Stomach (tissue), 19 donors: ENCODE data around the gene TMEM14B. TPM values are rescaled to one million over a fixed set of nuclear protein-coding genes. Genes with fewer than 3 reads are reported as not detected.

Source experiments
- DNase-seq, 2 donors: peaks; one replicate each; pipeline versions ENCODE4 v3.0.0 to v3.0.0-alpha.2; 2013 to 2019
- H3K27ac ChIP-seq, 5 donors: fragments of 200-600 bp in 4 of 5; sonication (generic) in 4 of 5; one replicate each; pipeline ENCODE4 v1.5.1; 2013 to 2019; ENCODE audit warnings: mild to moderate bottlenecking in 1 of 5, moderate library complexity in 1 of 5
- H3K27me3 ChIP-seq, 3 donors: fragments of 200-600 bp; sonication (generic); one replicate each; pipeline ENCODE4 v1.5.1; 2017 to 2019; ENCODE audit warnings: mixed run types in 1 of 3
- H3K36me3 ChIP-seq, 4 donors: fragments of 200-600 bp; sonication (generic); 1 replicate in 3 of 4; 2 replicates in 1 of 4; pipeline ENCODE4 v1.5.1; 2016 to 2019
- H3K4me1 ChIP-seq, 4 donors: fragments of 200-600 bp; sonication (generic); one replicate each; pipeline ENCODE4 v1.5.1; 2016 to 2019
- H3K4me3 ChIP-seq, 4 donors: fragments of 200-600 bp; sonication (generic) in 3 of 4; one replicate each; pipeline ENCODE4 v1.5.1; 2016 to 2019; ENCODE audit warnings: mild to moderate bottlenecking in 1 of 4
- H3K9me3 ChIP-seq, 4 donors: fragments of 200-600 bp; sonication (generic); one replicate each; pipeline ENCODE4 v1.5.1; 2016 to 2019
- EP300 ChIP-seq: sonication (generic); formaldehyde crosslinking; IDR thresholded peaks from one replicate; pipeline ENCODE4 v1.6.1; 2017; ENCODE audit warnings: antibody characterized with exemption
- POLR2A ChIP-seq, 4 donors: fragments of 450-650 bp; IDR thresholded peaks; one replicate each; pipeline ENCODE4 v1.6.1; 2016; ENCODE audit warnings: antibody characterized with exemption in 4 of 4, control low read depth in 2 of 4, mild to moderate bottlenecking in 1 of 4, moderate library complexity in 1 of 4
- POLR2AphosphoS5 ChIP-seq, 3 donors: sonication (generic); formaldehyde crosslinking; IDR thresholded peaks; one replicate each; pipeline ENCODE4 v1.6.1; 2016; ENCODE audit warnings: antibody characterized with exemption in 3 of 3
- WGBS, 5 donors: extraction: QIAGEN DNeasy Blood & Tissue Kit in 3 of 5; methylation state at CpG; one replicate each; pipeline versions ENCODE4 v1.1.5 to v1.1.7; 2013 to 2018; 5-methylcytosine and 5-hydroxymethylcytosine counted together
- intact Hi-C: fragments of 100-400 bp; cut with DNase I; formaldehyde crosslinking; loops from one replicate; pipeline ENCODE4 v1.15.1; 2023; ENCODE audit warnings: low total_unique reads
- long read RNA-seq, 10 donors: transcript quantifications; one replicate each; lab custom pipeline, GENCODE V29; 2026
- polyA plus RNA-seq, 3 donors: library from polyadenylated mRNA; stranded (reverse); fragments of 200-250 nt; gene quantifications; one replicate each; pipeline ENCODE4 v1.2.3, GENCODE V29; 2013
- total RNA-seq, 5 donors: library from RNA; depleted of rRNA; stranded (reverse); fragments of >200 nt; gene quantifications; one replicate each; pipeline versions ENCODE4 v1.1.0 to v1.2.3, GENCODE V29; 2014 to 2016
- TF ChIP-seq, protein P1 (sequence below), 7 experiments: fragments of 450-650 bp in 4 of 7; fragments of 200-600 bp in 3 of 7; sonication (generic) in 3 of 7; IDR thresholded peaks; one replicate each; pipeline ENCODE4 v1.5.1; 2016 to 2019; ENCODE audit warnings: antibody characterized with exemption in 7 of 7, control low read depth in 2 of 7, mild to moderate bottlenecking in 1 of 7
- donor health status: healthy with polysubstance abuse.
- donor health status: Bipolar disorder and iron deficiency.
- donor health status: healthy.

TMEM14B gene
- total RNA-seq (10 to 100 TPM; 35.3 to 94.0 (median 74.1) TPM), polyA plus RNA-seq (100 to 1,000 TPM in 2 of 3 donors, 10 to 100 TPM in 1; 60.6 to 108 (median 100) TPM)
- long read RNA-seq, donor 1, transcript TMEM14B-202 (6 exons, 975 nt) = major isoform, 22 of 26 reads
- long read RNA-seq, donor 1, partial matches to known transcripts = 0 of 26 reads
- long read RNA-seq, donor 1, other reads (novel, unspliced or antisense) = 0 of 26 reads
- long read RNA-seq, donor 2, transcript TMEM14B-202 (6 exons, 975 nt) = major isoform, 31 of 39 reads
- long read RNA-seq, donor 2, transcript TMEM14B-208 (6 exons, 1,224 nt) = minor isoform, 5 of 39 reads
- long read RNA-seq, donor 2, partial matches to known transcripts = 0 of 39 reads
- long read RNA-seq, donor 2, other reads (novel, unspliced or antisense) = 0 of 39 reads
- long read RNA-seq, donor 3, transcript TMEM14B-202 (6 exons, 975 nt) = major isoform, 15 of 16 reads
- long read RNA-seq, donor 3, partial matches to known transcripts = 0 of 16 reads
- long read RNA-seq, donor 3, other reads (novel, unspliced or antisense) = 0 of 16 reads
- long read RNA-seq, donor 4, partial matches to known transcripts = 0 of 2 reads
- long read RNA-seq, donor 4, other reads (novel, unspliced or antisense) = 0 of 2 reads
- long read RNA-seq, donor 5, transcript TMEM14B-202 (6 exons, 975 nt) = major isoform, 56 of 68 reads
- long read RNA-seq, donor 5, transcript TMEM14B-201 (5 exons, 787 nt) = minor isoform, 6 of 68 reads
- long read RNA-seq, donor 5, partial matches to known transcripts = 5 of 68 reads
- long read RNA-seq, donor 5, other reads (novel, unspliced or antisense) = 0 of 68 reads
- long read RNA-seq, donor 6, transcript TMEM14B-202 (6 exons, 975 nt) = major isoform, 91 of 125 reads
- long read RNA-seq, donor 6, transcript TMEM14B-201 (5 exons, 787 nt) = minor isoform, 9 of 125 reads
- long read RNA-seq, donor 6, partial matches to known transcripts = 15 of 125 reads
- long read RNA-seq, donor 6, other reads (novel, unspliced or antisense) = 5 of 125 reads
- long read RNA-seq, donor 7, transcript TMEM14B-202 (6 exons, 975 nt) = major isoform, 45 of 56 reads
- long read RNA-seq, donor 7, partial matches to known transcripts = 5 of 56 reads
- long read RNA-seq, donor 7, other reads (novel, unspliced or antisense) = 0 of 56 reads
- long read RNA-seq, donor 8, transcript TMEM14B-202 (6 exons, 975 nt) = major isoform, 46 of 51 reads
- long read RNA-seq, donor 8, partial matches to known transcripts = 0 of 51 reads
- long read RNA-seq, donor 8, other reads (novel, unspliced or antisense) = 0 of 51 reads
- long read RNA-seq, donor 9, transcript TMEM14B-202 (6 exons, 975 nt) = major isoform, 41 of 67 reads
- long read RNA-seq, donor 9, partial matches to known transcripts = 17 of 67 reads
- long read RNA-seq, donor 9, other reads (novel, unspliced or antisense) = 0 of 67 reads
- long read RNA-seq, donor 10, transcript TMEM14B-202 (6 exons, 975 nt) = major isoform, 14 of 15 reads
- long read RNA-seq, donor 10, partial matches to known transcripts = 0 of 15 reads
- long read RNA-seq, donor 10, other reads (novel, unspliced or antisense) = 0 of 15 reads

DNA sequence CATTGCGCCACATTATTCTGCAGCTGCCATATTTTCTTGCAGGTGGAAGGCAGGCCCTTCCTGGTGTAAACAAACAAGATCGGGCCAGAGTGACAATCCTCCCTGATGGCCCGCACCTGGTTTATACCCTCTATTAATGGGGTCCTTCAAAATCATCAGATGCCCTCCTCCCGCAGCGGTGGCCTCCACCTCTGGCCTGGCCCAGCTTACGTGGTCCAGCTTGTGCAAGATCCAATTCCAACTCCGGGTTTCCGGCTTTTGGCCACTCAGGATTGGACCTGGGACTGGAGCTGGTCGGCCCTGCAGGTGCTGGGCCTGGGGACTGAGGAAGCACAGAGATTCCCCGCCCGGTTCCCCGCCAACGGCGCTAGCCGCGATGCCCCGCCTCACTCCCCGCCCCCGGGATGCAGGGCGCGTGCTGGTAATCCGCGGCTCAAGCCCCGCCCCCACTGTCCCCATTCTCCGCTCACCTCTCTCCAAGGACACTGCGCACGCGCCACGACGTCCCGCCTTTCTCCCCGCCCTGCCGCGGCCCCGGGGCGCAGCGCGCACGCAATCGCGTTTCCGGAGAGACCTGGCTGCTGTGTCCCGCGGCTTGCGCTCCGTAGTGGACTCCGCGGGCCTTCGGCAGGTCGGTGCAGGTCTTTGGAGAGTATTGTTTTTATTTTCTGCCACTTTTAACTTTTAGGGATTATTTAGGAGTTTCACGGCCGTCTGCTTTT is at the start of gene TMEM14B:
TMEM14B (plus strand) TSS at position 555 of the 722 bp plus-strand sequence. CDS start 1,441 bp downstream, outside the sequence.
- Histone ChIP-seq H3K27ac (peak within 1 kb of the TSS; percentile 76 to 92 (median 90)), H3K4me3 (peak within 1 kb of the TSS; percentile 60 to 75 (median 70)), H3K27me3 (no peaks in the 10 kb centered on the region), H3K9me3 (no peaks in the 10 kb centered on the region), H3K4me1 (peaks cover 27 to 47% (median 35%) of the 10 kb centered on the region in 4 donors), H3K36me3 (peaks cover 10 to 36% (median 33%) of the 10 kb centered on the region in 4 donors)
- 1% methylated on average over 23 to 52 of the region's 52 CpGs for WGBS, 5 donors
- peak; percentile 100 for DNase-seq
- TF ChIP-seq, protein P1, sequence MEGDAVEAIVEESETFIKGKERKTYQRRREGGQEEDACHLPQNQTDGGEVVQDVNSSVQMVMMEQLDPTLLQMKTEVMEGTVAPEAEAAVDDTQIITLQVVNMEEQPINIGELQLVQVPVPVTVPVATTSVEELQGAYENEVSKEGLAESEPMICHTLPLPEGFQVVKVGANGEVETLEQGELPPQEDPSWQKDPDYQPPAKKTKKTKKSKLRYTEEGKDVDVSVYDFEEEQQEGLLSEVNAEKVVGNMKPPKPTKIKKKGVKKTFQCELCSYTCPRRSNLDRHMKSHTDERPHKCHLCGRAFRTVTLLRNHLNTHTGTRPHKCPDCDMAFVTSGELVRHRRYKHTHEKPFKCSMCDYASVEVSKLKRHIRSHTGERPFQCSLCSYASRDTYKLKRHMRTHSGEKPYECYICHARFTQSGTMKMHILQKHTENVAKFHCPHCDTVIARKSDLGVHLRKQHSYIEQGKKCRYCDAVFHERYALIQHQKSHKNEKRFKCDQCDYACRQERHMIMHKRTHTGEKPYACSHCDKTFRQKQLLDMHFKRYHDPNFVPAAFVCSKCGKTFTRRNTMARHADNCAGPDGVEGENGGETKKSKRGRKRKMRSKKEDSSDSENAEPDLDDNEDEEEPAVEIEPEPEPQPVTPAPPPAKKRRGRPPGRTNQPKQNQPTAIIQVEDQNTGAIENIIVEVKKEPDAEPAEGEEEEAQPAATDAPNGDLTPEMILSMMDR (IDR thresholded peaks at IDR 0.05) = no peak
- TF ChIP-seq POLR2A (IDR thresholded peaks at IDR 0.05) = peak in 1 of 4 donors; percentile 56
- peak; percentile 95 to 99 (median 97) for TF ChIP-seq POLR2AphosphoS5 (IDR thresholded peaks at IDR 0.05)
- intact Hi-C loops = no loop called here

DNA sequence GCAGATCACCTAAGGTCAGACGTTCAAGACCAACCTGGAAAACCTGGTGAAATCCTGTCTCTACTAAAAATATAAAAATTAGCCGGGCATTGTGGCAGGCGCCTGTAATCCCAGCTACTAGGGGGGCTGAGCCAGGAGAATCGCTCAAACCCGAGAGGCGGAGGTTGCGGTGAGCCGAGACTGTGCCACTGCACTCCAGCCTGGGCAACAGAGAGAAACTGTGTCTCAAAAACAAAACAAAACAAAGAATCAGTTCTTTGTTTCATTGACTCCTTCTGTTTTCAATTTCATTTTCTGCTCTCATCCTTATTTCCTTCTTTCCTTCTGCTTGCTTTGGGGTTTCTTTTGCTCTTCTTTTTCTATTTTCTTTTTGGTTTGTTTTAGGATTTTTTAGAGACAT is 33.6 kb upstream of the TMEM14B start:
- TF ChIP-seq POLR2AphosphoS5 (IDR thresholded peaks at IDR 0.05) (no peak), EP300 (no peak), POLR2A (IDR thresholded peaks at IDR 0.05) (no peak)
- TF ChIP-seq, protein P1 (IDR thresholded peaks at IDR 0.05) = no peak
- H3K27ac ChIP-seq = no peak overlapping the region
- H3K4me3 ChIP-seq = no peak overlapping the region
- peaks cover 0 to 7% (median 0%) of the 10 kb centered on the region in 4 donors for H3K9me3 ChIP-seq
- peaks cover 6 to 18% (median 15%) of the 10 kb centered on the region in 4 donors for H3K36me3 ChIP-seq
- H3K4me1 ChIP-seq = no peaks in the 10 kb centered on the region
- H3K27me3 ChIP-seq = no peaks in the 10 kb centered on the region
- WGBS, 5 donors = 85 to 95% (median 89%) methylated on average over 8 of the region's 8 CpGs
- no peak for DNase-seq
- intact Hi-C loops = no loop called here

DNA sequence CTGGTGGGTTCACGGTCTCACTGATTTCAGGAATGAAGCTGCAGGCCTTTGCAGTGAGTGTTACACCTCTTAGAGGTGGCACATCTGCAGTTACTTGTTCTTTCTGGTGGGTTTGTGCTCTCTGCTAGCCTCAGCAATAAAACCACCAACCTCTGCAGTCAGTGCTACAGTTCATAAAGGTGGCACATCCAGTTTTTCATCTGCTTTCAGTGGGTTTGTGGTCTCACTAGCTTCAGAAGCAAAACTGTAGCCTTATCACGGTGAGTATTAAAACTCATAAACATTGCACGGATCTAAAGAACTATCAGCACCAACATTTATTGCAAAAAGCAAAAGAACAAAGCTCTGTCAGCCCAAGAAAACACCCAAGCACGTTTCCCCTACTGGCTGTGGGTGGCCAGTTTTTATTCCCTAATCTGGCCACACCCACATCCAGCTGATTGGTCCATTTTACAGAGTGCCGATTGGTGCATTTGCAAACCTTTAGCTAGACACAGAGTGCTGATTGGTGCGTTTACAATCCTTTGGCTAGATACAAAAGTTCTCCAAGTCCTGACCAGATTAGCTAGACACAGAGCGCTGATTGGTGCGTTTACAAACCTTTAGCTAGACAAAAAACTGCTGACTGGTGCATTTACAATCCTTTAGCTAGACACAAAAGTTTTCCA is 28.2 kb upstream of the TMEM14B start:
- no peaks in the 10 kb centered on the region for H3K36me3 ChIP-seq
- intact Hi-C loops = no loop called here
- peak overlapping the region in 3 of 5 donors; percentile 85 to 88 (median 87) for H3K27ac ChIP-seq
- no peaks in the 10 kb centered on the region for H3K27me3 ChIP-seq
- peak overlapping the region; percentile 52 to 67 (median 54) for H3K4me3 ChIP-seq
- TF ChIP-seq, protein P1 (IDR thresholded peaks at IDR 0.05) = no peak
- TF ChIP-seq POLR2AphosphoS5 (IDR thresholded peaks at IDR 0.05) (no peak), EP300 (no peak), POLR2A (IDR thresholded peaks at IDR 0.05) (no peak)
- peaks cover 0 to 7% (median 0%) of the 10 kb centered on the region in 4 donors for H3K9me3 ChIP-seq
- H3K4me1 ChIP-seq = peaks cover 9 to 29% (median 25%) of the 10 kb centered on the region in 4 donors
- DNase-seq = peak in 1 of 2 donors; percentile 45
- WGBS, 5 donors = 66 to 79% (median 70%) methylated on average over 8 of the region's 8 CpGs
